GM12878 (cell line): ENCODE data around the gene TOR1A. TPM values are rescaled to one million over a fixed set of nuclear protein-coding genes. Genes with fewer than 3 reads are reported as not detected.

Experiments used
- CREM ChIP-seq: IDR thresholded peaks from 2 replicates; pipeline ENCODE4 v1.6.1; 2014; ENCODE audit warnings: antibody characterized with exemption, low read depth
- EED ChIP-seq: sonication (generic); IDR thresholded peaks from 2 replicates; pipeline ENCODE4 v1.6.1; 2016; ENCODE audit warnings: antibody characterized with exemption, low read depth
- KAT2A ChIP-seq: conservative IDR thresholded peaks from 2 replicates; pipeline ENCODE4 v1.6.1; 2011; ENCODE audit warnings: low read depth, low read length; ENCODE audit not compliant: control insufficient read depth
- NFXL1 ChIP-seq: fragments of 450-650 bp; IDR thresholded peaks from 2 replicates; pipeline ENCODE4 v1.6.1; 2017; ENCODE audit warnings: antibody characterized with exemption, mild to moderate bottlenecking, borderline replicate concordance
- SMC3 ChIP-seq: IDR thresholded peaks from 2 replicates; pipeline ENCODE4 v1.6.1; 2011; ENCODE audit warnings: low read length, improper control_type of control experiment, borderline replicate concordance
- YBX1 ChIP-seq: fragments of 450-650 bp; IDR thresholded peaks from 2 replicates; pipeline ENCODE4 v1.6.1; 2016; ENCODE audit warnings: antibody characterized with exemption
- polyA plus RNA-seq, 11 experiments: library from polyadenylated mRNA; depleted of rRNA in 4 of 11; unstranded in 6 of 11; stranded (reverse) in 5 of 11; fragments of >200 nt; fragmentation: Nextera tagmentation in 4 of 11; fragmentation: Illumina TruSeq in 1 of 11; extraction: Ambion mirVana in 4 of 11; extraction: Trizol in 1 of 11; gene quantifications; 1 replicate in 1 of 11; 2 replicates in 10 of 11; pipeline versions ENCODE4 v1.2.1 to v1.2.3, GENCODE V29; 2011 to 2016; ENCODE audit warnings: inconsistent platforms in 2 of 11, missing spikeins in 2 of 11, low read depth in 1 of 11
- total RNA-seq, 4 experiments: library from RNA; depleted of rRNA in 3 of 4; stranded (reverse); fragments of >200 nt in 3 of 4; fragmentation: Illumina TruSeq in 1 of 4; extraction: Trizol in 1 of 4; gene quantifications; 2 replicates each; pipeline versions ENCODE4 v1.2.1 to v1.2.3, GENCODE V29; 2013 to 2021
- TF ChIP-seq, protein P1 (sequence below): IDR thresholded peaks from 2 replicates; pipeline ENCODE4 v1.6.1; 2011; ENCODE audit warnings: mild to moderate bottlenecking, low read depth, low read length, moderate library complexity; ENCODE audit not compliant: insufficient replicate concordance
- TF ChIP-seq, protein P2 (sequence below): fragments of 450-650 bp; IDR thresholded peaks from 2 replicates; pipeline ENCODE4 v1.6.1; 2016; ENCODE audit warnings: mild to moderate bottlenecking, moderate library complexity, borderline replicate concordance
- TF ChIP-seq, protein P3 (sequence below): fragments of 450-650 bp; IDR thresholded peaks from 2 replicates; pipeline ENCODE4 v1.6.1; 2017; ENCODE audit warnings: borderline replicate concordance
- TF ChIP-seq, protein P4 (sequence below): fragments of 450-650 bp; IDR thresholded peaks from 2 replicates; pipeline ENCODE4 v1.6.1; 2014; ENCODE audit warnings: mild to moderate bottlenecking
- TF ChIP-seq, protein P5 (sequence below): IDR thresholded peaks from 2 replicates; pipeline ENCODE4 v1.6.1; 2012; ENCODE audit warnings: improper control_type of control experiment, low read depth, low read length; ENCODE audit not compliant: insufficient replicate concordance
- TF ChIP-seq, protein P6 (sequence below), 3 experiments: IDR thresholded peaks in 2 of 3; conservative IDR thresholded peaks in 1 of 3; 2 replicates each; pipeline ENCODE4 v1.5.1; 2011; ENCODE audit warnings: low read depth in 3 of 3, low read length in 3 of 3, mild to moderate bottlenecking in 3 of 3, control low read depth in 2 of 3, moderate library complexity in 2 of 3, inconsistent platforms in 1 of 3, mixed read lengths in 1 of 3; ENCODE audit not compliant: control insufficient read depth in 2 of 3, insufficient read depth in 1 of 3; ENCODE audit errors: extremely low read depth in 1 of 3

TOR1A gene
- total and polyA plus RNA-seq, 10 of the 15 experiments (the other 5 are each of a cell fraction or from before 2014, with no cell fraction given) = 3.2 to 60.8 (median 38.6) TPM

DNA sequence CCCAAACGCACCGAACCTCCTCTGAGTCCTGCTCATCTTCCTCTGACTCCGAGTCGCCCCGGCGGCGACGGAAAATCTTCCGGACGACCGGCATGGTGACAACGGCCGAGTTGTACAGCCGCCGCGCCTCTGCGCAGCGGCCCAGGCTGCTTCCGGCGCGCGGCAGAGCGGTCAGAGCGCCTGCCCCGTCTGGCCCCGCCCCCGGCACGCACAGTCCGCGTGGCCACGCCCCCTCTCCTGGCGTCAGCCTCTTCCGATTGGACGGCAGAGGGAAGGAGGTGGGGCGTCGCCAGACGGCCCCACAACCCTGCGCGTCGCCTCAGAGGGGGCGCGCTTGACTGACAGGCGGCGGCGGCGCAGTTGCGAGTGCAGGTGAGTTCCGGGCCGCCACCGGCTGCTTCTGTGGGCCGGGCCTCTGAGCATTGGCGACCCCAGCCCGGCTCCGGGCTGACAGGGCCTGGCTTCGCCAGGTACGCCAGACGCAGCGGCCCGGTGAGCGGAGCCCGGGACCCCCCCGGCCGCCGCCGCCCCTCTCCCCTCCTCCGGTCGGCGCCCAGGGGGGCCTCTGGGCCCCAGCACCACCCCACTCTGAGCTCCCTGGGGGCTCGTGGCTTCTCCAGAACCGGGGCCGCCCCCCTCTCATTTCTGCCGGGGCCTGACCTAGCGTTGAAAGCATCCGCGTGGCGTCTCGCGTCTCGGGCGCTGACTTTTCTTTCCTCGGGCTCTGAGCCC, 11.4 kb upstream of the TOR1A start, which contains the start of the genes C9orf78 and USP20 (continued):
- TF ChIP-seq NFXL1 = no peak
- TF ChIP-seq SMC3 = no peak
- TF ChIP-seq, protein P1, sequence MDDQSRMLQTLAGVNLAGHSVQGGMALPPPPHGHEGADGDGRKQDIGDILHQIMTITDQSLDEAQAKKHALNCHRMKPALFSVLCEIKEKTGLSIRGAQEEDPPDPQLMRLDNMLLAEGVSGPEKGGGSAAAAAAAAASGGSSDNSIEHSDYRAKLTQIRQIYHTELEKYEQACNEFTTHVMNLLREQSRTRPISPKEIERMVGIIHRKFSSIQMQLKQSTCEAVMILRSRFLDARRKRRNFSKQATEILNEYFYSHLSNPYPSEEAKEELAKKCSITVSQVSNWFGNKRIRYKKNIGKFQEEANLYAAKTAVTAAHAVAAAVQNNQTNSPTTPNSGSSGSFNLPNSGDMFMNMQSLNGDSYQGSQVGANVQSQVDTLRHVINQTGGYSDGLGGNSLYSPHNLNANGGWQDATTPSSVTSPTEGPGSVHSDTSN = peak; percentile 95
- TF ChIP-seq, protein P2, sequence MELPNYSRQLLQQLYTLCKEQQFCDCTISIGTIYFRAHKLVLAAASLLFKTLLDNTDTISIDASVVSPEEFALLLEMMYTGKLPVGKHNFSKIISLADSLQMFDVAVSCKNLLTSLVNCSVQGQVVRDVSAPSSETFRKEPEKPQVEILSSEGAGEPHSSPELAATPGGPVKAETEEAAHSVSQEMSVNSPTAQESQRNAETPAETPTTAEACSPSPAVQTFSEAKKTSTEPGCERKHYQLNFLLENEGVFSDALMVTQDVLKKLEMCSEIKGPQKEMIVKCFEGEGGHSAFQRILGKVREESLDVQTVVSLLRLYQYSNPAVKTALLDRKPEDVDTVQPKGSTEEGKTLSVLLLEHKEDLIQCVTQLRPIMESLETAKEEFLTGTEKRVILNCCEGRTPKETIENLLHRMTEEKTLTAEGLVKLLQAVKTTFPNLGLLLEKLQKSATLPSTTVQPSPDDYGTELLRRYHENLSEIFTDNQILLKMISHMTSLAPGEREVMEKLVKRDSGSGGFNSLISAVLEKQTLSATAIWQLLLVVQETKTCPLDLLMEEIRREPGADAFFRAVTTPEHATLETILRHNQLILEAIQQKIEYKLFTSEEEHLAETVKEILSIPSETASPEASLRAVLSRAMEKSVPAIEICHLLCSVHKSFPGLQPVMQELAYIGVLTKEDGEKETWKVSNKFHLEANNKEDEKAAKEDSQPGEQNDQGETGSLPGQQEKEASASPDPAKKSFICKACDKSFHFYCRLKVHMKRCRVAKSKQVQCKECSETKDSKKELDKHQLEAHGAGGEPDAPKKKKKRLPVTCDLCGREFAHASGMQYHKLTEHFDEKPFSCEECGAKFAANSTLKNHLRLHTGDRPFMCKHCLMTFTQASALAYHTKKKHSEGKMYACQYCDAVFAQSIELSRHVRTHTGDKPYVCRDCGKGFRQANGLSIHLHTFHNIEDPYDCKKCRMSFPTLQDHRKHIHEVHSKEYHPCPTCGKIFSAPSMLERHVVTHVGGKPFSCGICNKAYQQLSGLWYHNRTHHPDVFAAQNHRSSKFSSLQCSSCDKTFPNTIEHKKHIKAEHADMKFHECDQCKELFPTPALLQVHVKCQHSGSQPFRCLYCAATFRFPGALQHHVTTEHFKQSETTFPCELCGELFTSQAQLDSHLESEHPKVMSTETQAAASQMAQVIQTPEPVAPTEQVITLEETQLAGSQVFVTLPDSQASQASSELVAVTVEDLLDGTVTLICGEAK = peak; percentile 51; the same call in 1 of the 2 replicates
- no peak for TF ChIP-seq EED
- TF ChIP-seq, protein P3, sequence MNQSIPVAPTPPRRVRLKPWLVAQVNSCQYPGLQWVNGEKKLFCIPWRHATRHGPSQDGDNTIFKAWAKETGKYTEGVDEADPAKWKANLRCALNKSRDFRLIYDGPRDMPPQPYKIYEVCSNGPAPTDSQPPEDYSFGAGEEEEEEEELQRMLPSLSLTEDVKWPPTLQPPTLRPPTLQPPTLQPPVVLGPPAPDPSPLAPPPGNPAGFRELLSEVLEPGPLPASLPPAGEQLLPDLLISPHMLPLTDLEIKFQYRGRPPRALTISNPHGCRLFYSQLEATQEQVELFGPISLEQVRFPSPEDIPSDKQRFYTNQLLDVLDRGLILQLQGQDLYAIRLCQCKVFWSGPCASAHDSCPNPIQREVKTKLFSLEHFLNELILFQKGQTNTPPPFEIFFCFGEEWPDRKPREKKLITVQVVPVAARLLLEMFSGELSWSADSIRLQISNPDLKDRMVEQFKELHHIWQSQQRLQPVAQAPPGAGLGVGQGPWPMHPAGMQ = no peak
- TF ChIP-seq, protein P4, sequence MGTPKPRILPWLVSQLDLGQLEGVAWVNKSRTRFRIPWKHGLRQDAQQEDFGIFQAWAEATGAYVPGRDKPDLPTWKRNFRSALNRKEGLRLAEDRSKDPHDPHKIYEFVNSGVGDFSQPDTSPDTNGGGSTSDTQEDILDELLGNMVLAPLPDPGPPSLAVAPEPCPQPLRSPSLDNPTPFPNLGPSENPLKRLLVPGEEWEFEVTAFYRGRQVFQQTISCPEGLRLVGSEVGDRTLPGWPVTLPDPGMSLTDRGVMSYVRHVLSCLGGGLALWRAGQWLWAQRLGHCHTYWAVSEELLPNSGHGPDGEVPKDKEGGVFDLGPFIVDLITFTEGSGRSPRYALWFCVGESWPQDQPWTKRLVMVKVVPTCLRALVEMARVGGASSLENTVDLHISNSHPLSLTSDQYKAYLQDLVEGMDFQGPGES = peak; percentile 61; the same call in 1 of the 2 replicates
- TF ChIP-seq, protein P5, sequence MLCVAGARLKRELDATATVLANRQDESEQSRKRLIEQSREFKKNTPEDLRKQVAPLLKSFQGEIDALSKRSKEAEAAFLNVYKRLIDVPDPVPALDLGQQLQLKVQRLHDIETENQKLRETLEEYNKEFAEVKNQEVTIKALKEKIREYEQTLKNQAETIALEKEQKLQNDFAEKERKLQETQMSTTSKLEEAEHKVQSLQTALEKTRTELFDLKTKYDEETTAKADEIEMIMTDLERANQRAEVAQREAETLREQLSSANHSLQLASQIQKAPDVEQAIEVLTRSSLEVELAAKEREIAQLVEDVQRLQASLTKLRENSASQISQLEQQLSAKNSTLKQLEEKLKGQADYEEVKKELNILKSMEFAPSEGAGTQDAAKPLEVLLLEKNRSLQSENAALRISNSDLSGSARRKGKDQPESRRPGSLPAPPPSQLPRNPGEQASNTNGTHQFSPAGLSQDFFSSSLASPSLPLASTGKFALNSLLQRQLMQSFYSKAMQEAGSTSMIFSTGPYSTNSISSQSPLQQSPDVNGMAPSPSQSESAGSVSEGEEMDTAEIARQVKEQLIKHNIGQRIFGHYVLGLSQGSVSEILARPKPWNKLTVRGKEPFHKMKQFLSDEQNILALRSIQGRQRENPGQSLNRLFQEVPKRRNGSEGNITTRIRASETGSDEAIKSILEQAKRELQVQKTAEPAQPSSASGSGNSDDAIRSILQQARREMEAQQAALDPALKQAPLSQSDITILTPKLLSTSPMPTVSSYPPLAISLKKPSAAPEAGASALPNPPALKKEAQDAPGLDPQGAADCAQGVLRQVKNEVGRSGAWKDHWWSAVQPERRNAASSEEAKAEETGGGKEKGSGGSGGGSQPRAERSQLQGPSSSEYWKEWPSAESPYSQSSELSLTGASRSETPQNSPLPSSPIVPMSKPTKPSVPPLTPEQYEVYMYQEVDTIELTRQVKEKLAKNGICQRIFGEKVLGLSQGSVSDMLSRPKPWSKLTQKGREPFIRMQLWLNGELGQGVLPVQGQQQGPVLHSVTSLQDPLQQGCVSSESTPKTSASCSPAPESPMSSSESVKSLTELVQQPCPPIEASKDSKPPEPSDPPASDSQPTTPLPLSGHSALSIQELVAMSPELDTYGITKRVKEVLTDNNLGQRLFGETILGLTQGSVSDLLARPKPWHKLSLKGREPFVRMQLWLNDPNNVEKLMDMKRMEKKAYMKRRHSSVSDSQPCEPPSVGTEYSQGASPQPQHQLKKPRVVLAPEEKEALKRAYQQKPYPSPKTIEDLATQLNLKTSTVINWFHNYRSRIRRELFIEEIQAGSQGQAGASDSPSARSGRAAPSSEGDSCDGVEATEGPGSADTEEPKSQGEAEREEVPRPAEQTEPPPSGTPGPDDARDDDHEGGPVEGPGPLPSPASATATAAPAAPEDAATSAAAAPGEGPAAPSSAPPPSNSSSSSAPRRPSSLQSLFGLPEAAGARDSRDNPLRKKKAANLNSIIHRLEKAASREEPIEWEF = no peak
- no peak for TF ChIP-seq YBX1
- TF ChIP-seq, protein P6, sequence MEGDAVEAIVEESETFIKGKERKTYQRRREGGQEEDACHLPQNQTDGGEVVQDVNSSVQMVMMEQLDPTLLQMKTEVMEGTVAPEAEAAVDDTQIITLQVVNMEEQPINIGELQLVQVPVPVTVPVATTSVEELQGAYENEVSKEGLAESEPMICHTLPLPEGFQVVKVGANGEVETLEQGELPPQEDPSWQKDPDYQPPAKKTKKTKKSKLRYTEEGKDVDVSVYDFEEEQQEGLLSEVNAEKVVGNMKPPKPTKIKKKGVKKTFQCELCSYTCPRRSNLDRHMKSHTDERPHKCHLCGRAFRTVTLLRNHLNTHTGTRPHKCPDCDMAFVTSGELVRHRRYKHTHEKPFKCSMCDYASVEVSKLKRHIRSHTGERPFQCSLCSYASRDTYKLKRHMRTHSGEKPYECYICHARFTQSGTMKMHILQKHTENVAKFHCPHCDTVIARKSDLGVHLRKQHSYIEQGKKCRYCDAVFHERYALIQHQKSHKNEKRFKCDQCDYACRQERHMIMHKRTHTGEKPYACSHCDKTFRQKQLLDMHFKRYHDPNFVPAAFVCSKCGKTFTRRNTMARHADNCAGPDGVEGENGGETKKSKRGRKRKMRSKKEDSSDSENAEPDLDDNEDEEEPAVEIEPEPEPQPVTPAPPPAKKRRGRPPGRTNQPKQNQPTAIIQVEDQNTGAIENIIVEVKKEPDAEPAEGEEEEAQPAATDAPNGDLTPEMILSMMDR (IDR thresholded peaks at IDR 0.05 in 2 of 3, conservative IDR thresholded peaks at IDR 0.05 in 1 of 3; ENCODE audit: control insufficient read depth in 2 of 3, extremely low read depth in 1 of 3, insufficient read depth in 1 of 3, low read depth in 3 of 3, low read length in 3 of 3) = no peak
- TF ChIP-seq CREM = peak; percentile 96
- TF ChIP-seq KAT2A = no peak
